Body of pancreas (tissue), 4 donors: Measurements from ENCODE around the gene STK11IP.

Experiments
- CTCF ChIP-seq, 7 experiments: fragments of 450-650 bp in 4 of 7; fragments of 200-600 bp in 3 of 7; sonication (generic) in 3 of 7; IDR thresholded peaks; one replicate each; pipeline ENCODE4 v1.5.1; 2016 to 2019; ENCODE audit warnings: antibody characterized with exemption in 7 of 7
- POLR2A ChIP-seq, 3 donors: fragments of 450-650 bp; IDR thresholded peaks; one replicate each; pipeline ENCODE4 v1.6.1; 2016; ENCODE audit warnings: antibody characterized with exemption in 3 of 3, mild to moderate bottlenecking in 2 of 3

DNA sequence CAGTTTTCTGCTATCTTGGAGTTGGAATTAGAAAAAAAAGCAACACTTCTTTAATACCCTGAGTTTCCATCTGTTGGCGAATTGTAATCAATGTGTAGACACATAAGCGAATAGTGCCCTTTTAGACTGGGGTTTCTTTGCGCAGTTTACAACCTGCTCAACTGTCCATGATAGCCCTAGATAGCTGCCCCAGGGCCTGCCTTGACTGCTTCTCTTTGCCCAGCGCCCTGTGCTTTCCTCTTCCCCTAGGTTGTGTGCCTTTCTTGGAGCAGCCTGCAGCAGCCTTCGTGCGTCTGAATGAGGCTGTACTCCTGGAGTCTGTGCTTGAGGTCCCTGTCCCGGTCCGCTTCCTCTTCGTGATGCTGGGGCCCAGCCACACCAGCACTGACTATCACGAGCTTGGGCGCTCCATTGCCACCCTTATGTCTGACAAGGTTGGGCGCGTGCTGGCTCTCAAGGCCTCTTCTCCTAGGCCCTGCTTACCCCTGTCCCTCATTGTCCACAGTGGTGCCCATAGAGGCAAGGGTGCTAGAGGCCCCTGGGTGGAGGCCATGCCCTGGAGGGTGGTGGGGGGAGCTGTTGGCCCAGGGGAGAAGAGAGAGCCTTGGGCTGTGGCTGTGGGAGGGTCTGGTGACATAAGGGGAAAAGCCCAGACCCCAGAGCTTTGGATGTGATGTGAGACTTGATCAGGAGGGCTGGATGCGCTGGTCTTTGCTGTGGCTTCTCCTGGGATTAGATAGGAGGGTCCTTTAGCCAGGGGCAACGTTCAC is 36.7 kb downstream of the STK11IP start:
- TF ChIP-seq CTCF (IDR thresholded peaks at IDR 0.05): no peak
- TF ChIP-seq POLR2A (IDR thresholded peaks at IDR 0.05): no peak
